SW 1271 (cell line): ENCODE data around the gene RNF115.

Experiments used
- DNase-seq, 2 experiments: peaks; one replicate each; lab custom pipeline; 2025; lab: John Stamatoyannopoulos, UW

RNF115 gene

DNA sequence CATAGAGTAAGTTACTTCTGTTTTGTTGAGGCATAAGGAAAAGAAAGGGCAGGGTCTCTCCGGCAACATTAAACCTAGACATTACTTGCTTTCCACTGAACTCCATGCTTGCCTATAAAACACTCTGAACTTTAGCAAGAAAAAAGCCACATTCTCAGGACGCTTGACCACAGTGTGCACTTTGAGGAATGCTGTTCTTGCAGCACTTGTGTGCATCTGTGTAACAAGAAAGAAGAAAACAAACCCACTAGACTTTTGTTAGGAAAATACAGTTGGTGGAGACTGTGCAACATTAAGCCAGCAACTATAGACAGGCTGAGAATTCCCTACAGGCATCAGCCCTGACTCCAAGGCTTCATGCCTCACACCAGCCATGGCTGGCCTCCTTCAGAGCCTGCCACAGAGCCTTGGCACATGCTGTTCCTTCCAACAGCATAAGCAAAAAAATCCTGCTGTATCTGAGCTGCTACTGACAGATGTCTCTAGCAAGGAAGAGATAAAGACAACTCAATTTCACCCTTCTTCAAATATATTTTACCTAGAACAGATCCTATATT is 122.5 kb downstream of the RNF115 start:
- no peak for DNase-seq

DNA sequence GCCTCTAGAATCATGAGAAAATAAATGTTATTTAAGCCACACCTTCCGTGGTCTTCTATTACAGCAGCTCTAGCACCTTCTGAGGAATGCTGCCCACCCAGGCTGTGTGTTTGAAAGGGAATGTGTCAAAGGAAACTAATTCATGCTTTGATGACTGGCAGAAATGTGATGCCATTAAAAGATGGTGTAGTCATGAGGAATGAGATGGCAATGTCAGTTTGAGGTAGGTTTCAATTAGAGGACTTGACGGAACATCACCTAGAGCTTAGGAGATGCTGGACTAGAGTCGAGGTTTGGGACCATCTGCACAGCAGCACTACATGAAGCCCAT is 127.3 kb downstream of the RNF115 start:
- DNase-seq: no peak

DNA sequence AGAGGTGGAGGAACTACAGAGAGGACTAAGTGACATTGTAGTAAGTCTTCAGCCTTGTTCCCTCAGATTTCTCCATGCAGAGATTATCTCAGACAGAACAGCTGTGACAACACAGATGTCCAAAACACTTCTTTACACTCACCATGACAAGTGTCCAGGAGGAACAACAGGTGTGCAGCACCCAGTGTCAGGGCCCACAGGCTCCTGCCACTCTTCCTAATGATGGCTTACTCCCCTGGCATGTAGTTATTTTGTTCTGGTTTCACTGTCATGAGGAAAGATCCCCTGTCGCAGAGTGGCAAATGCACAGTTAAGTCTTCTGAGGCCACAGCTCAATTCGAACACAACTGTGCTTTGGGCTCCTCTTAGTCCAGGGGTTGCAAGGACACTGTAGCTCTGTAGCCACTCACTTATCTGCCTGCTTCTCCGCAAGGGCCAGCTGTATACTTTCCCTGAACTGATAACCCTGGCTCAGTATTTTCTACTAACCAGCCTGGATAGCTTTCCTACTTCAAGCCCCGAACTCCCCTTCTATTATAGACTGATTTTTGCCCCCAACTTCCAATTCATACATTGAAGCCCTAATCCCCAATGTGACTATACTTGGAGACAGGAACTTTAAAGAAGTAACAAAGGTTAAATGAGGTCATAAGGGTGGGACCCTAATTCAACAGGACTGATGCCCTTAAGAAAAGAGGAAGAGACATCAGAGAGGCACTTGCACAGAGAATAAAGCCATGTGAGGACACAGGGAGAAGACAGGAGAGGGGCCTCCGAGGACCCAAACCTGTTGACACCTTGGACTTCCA is 127.9 kb downstream of the RNF115 start:
- DNase-seq: no peak

DNA sequence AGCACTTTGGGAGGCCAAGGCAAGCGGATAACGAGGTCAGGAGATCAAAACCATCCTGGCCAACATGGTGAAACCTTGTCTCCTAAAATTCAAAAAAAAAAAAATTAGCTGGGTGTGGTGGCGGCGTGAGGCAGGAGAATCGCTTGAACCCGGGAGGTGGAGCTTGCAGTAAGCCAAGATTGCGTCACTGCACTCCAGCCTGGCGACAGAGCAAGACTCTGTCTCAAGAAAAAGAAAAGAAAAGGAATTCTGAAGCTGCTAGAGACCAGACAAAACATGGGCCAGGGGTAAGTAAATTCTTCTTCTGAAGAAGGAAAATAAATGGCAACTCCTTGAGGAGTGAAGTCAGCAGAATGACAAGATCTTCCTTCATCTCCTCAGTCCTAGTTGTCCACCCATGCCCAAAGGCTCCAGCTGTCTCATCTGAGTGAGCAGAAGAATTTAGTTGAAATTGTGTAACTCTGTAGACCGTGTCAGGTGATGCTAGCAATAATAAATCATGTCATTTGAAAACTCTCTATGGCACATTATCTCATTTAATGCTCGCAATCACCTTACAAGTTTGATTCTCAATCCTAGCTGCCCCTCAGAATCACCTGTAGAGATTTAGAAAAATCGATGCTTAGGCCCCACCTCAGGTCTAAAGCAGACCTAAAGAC is 131.0 kb downstream of the RNF115 start:
- DNase-seq: no peak

DNA sequence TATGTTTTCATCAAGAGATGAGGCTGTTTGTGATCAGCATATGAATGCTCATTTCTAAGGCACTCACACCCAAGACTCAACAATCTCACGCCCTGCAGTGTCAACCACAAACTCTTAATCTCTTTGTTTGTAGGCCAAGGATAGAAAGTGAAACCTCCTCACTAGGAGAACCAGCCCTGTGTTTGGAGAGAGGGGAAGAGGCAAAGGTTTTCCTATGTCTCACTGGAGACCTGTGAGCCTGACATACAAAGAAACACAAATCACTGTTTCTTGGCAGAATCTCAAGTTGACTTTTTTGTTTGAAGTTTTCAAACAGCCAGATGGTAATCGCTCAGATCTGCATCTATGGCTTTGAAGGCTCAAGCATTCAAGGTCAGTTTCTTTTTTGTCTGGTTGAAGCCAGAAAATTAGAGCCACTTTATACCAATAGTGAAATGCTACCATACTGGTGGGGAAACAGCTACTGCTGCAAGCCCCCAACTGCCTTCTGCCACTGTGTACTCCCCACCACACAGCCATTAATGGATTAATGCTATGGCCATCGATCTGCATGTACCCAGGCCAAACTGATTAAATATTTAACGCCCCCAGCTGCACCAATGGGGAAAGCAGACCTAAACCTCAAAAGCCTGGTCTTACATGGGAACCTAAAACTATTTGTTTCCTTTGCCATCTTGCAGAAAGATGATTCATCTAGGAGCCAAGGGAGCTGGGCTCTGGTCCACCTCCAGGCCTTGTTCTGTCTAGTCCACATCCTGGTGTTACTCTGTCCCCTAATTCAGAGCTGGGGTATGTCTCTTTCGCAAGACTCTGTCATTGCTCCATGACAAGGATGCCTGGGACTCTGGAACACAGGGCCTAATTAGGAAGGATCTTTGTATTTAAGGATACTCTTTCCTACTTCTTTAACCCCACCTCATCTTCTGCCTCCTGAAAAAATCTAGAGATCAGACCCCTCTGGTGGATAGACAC is 133.0 kb downstream of the RNF115 start:
- DNase-seq: no peak

DNA sequence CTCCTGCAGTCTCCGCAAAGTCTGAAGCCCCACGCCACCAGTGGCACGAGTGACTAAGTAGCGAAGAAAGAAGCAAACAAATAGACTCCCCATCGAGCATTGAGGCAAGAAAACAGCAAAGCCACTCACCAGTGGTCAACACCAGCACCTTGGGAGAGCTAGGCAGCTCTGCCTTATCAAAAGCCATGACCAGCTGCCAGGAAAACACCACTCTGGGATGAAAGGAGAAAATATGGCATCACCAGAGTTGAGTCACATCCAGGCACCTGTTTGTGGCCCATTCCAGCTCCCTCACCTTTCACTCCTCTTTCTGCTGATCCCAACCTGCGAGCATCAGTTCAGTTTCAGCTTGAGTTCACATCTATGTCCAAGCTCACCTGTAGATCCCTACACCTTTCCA is 134.0 kb downstream of the RNF115 start:
- no peak for DNase-seq

DNA sequence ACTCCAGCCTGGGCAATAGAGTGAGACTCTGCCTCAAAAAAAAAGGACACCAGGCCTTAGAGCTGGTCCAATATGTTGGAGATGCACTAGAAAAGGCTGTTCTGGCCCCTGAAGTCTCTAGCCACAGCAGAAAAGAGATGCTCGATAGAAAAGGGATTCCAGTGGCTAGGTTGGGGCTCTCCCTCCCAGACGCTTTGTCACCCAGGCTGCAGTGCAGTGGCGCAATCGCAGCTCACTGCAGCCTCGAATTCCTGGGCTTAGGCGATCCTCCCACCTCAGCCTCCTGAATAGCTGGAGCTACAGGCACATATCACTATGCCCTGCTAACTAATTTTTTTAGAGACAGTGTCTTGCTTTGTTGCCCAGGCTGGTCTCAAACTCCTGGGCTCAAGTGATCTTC is 135.0 kb downstream of the RNF115 start:
- DNase-seq: no peak
